SKM-1 treated with dmso at 0.1 percent for 144 hours (cell line): Measurements from ENCODE around the gene AKAP5.

Experiments
- DNase-seq: peaks from one replicate; lab custom pipeline; 2025; ENCODE audit not compliant: unreplicated experiment; lab: John Stamatoyannopoulos, UW

Gene AKAP5

GRCh38 chr14:64465191-64465822 is at the start of gene AKAP5:
AKAP5 (plus strand) TSS chr14:64465499; CDS start chr14:64468395, 2,896 bp downstream.
- no peak for DNase-seq

GRCh38 chr14:64416348-64416932 is 48.9 kb upstream of the AKAP5 start:
- DNase-seq, result no peak

- DNase-seq, result no peak
Measured at GRCh38 chr14:64417055-64417770, 48.1 kb upstream of the AKAP5 start.

- DNase-seq, result no peak
Measured at GRCh38 chr14:64417771-64418125, 47.6 kb upstream of the AKAP5 start.

GRCh38 chr14:64419003-64419402 is 46.3 kb upstream of the AKAP5 start:
- DNase-seq, result no peak

- DNase-seq, result no peak
Measured at GRCh38 chr14:64421166-64421565, 44.1 kb upstream of the AKAP5 start.

GRCh38 chr14:64422005-64422404 is 43.3 kb upstream of the AKAP5 start:
- DNase-seq, result no peak

- no peak for DNase-seq
Measured at GRCh38 chr14:64422756-64423155, 42.5 kb upstream of the AKAP5 start.

- no peak for DNase-seq
Measured at GRCh38 chr14:64423987-64424386, 41.3 kb upstream of the AKAP5 start.

GRCh38 chr14:64434528-64434927 is 30.8 kb upstream of the AKAP5 start:
- no peak for DNase-seq

- no peak for DNase-seq
Measured at GRCh38 chr14:64438181-64438841, 27.0 kb upstream of the AKAP5 start.

GRCh38 chr14:64439141-64439540 is 26.2 kb upstream of the AKAP5 start:
- DNase-seq, result no peak

- DNase-seq, result no peak
Measured at GRCh38 chr14:64440494-64440893, 24.8 kb upstream of the AKAP5 start.

- DNase-seq, result no peak
Measured at GRCh38 chr14:64442300-64442988, 22.9 kb upstream of the AKAP5 start.

- no peak for DNase-seq
Measured at GRCh38 chr14:64444140-64444539, 21.2 kb upstream of the AKAP5 start.

- DNase-seq, result no peak
Measured at GRCh38 chr14:64444984-64445845, 20.1 kb upstream of the AKAP5 start.

GRCh38 chr14:64447876-64448670 is 17.2 kb upstream of the AKAP5 start:
- no peak for DNase-seq

GRCh38 chr14:64450255-64450654 is 15.0 kb upstream of the AKAP5 start:
- DNase-seq, result no peak

- no peak for DNase-seq
Measured at GRCh38 chr14:64454671-64455070, 10.6 kb upstream of the AKAP5 start.
